PC-3 (cell line): ENCODE measurements around the gene ISG20. TPM values are rescaled to one million over a fixed set of nuclear protein-coding genes. Genes with fewer than 3 reads are reported as not detected.

Source experiments
- ATAC-seq: fragments of 200-7000 bp; cut with Tn5 transposase; 2 replicates; pipeline ENCODE4 v1.9.1; 2020; ENCODE audit warnings: mild to moderate bottlenecking, moderate library complexity
- BruUV-seq: library from RNA; stranded (reverse); fragments of 400-500 nt; replicated peaks from 2 replicates; lab custom pipeline; 2021; lab: Mats Ljungman, UMichigan
- CTCF ChIA-PET: fragments of 300-600 bp; sonication (Branson Sonifier 250); formaldehyde crosslinking; loops from one replicate; lab custom pipeline; 2022; ENCODE audit warnings: antibody characterized with exemption; lab: Charles Lee
- POLR2A ChIA-PET: fragments of 300-600 bp; sonication (Branson Sonifier 250); formaldehyde crosslinking; loops from one replicate; lab custom pipeline; 2022; ENCODE audit warnings: antibody characterized with exemption; ENCODE audit not compliant: unreplicated experiment; lab: Charles Lee
- DNase-seq: peaks from one replicate; pipeline ENCODE4 v3.0.0-alpha.2; 2015
- H2AFZ ChIP-seq: fragments of 300-600 bp; sonication (generic); 2 replicates; pipeline ENCODE4 v1.6.0; 2016; ENCODE audit warnings: antibody characterized with exemption, low read length
- H3F3A ChIP-seq: fragments of 300-600 bp; sonication (generic); one replicate; pipeline ENCODE4 v1.6.0; 2017; ENCODE audit warnings: antibody characterized with exemption, low read length, control low read depth, mild to moderate bottlenecking; ENCODE audit not compliant: unreplicated experiment
- H3K27ac ChIP-seq: fragments of 300-600 bp; sonication (generic); 2 replicates; pipeline ENCODE4 v1.5.1; 2016; ENCODE audit warnings: mild to moderate bottlenecking, low read length
- H3K27me3 ChIP-seq: fragments of 300-600 bp; sonication (generic); 2 replicates; pipeline ENCODE4 v1.6.1; 2016; ENCODE audit warnings: low read length, mixed read lengths
- H3K36me3 ChIP-seq: fragments of 300-600 bp; sonication (generic); 2 replicates; pipeline ENCODE4 v1.6.1; 2016; ENCODE audit warnings: low read depth, mixed run types, low read length, mixed read lengths
- H3K4me1 ChIP-seq: fragments of 300-600 bp; sonication (generic); 2 replicates; pipeline ENCODE4 v1.5.1; 2016; ENCODE audit warnings: low read length; ENCODE audit not compliant: insufficient read depth
- H3K4me2 ChIP-seq: fragments of 300-600 bp; sonication (generic); 2 replicates; pipeline ENCODE4 v1.6.0; 2016; ENCODE audit warnings: low read length
- H3K4me3 ChIP-seq: fragments of 300-600 bp; sonication (generic); 2 replicates; pipeline ENCODE4 v1.5.1; 2016; ENCODE audit warnings: mild to moderate bottlenecking, low read length, mixed read lengths
- H3K79me2 ChIP-seq: fragments of 300-600 bp; sonication (generic); 2 replicates; pipeline ENCODE4 v1.6.1; 2017; ENCODE audit warnings: low read length, mixed read lengths
- H3K9ac ChIP-seq: fragments of 300-600 bp; sonication (generic); 2 replicates; pipeline ENCODE4 v1.6.0; 2016; ENCODE audit warnings: mild to moderate bottlenecking, low read length
- H3K9me2 ChIP-seq: fragments of 300-600 bp; sonication (generic); replicated peaks from 2 replicates; pipeline ENCODE4 v1.6.1; 2016; ENCODE audit warnings: mixed run types, low read length, mixed read lengths
- H3K9me3 ChIP-seq: fragments of 300-600 bp; sonication (generic); 2 replicates; pipeline ENCODE4 v1.6.1; 2016; ENCODE audit warnings: low read length, mixed read lengths
- H4K20me1 ChIP-seq: fragments of 300-600 bp; sonication (generic); 2 replicates; pipeline ENCODE4 v1.6.1; 2016; ENCODE audit warnings: low read length, mixed read lengths
- EZH2 ChIP-seq: fragments of 300-600 bp; sonication (generic); IDR thresholded peaks from one replicate; pipeline ENCODE4 v1.6.1; 2017; ENCODE audit warnings: antibody characterized with exemption, mild to moderate bottlenecking, low read length; ENCODE audit not compliant: unreplicated experiment
- EZH2phosphoT487 ChIP-seq: fragments of 300-600 bp; sonication (generic); IDR thresholded peaks from 2 replicates; pipeline ENCODE4 v1.6.1; 2018; ENCODE audit warnings: mild to moderate bottlenecking, antibody characterized with exemption, low read length, borderline replicate concordance
- intact Hi-C: fragments of 100-400 bp; cut with micrococcal nuclease; formaldehyde crosslinking; loops from 2 replicates; pipeline ENCODE4 v1.9.0; 2023
- total RNA-seq: library from RNA; depleted of rRNA; stranded (reverse); fragments of >200 nt; gene quantifications from 2 replicates; pipeline ENCODE4 v1.2.3, GENCODE V29; 2014
- TF ChIP-seq, protein P1 (sequence below): fragments of 300-600 bp; sonication (generic); conservative IDR thresholded peaks from 2 replicates; pipeline ENCODE4 v1.5.1; 2017; ENCODE audit warnings: antibody characterized with exemption, low read depth, mild to moderate bottlenecking, low read length

The ISG20 gene
- total RNA-seq, 1 experiment from 2014 or later = 64.0 TPM

DNA sequence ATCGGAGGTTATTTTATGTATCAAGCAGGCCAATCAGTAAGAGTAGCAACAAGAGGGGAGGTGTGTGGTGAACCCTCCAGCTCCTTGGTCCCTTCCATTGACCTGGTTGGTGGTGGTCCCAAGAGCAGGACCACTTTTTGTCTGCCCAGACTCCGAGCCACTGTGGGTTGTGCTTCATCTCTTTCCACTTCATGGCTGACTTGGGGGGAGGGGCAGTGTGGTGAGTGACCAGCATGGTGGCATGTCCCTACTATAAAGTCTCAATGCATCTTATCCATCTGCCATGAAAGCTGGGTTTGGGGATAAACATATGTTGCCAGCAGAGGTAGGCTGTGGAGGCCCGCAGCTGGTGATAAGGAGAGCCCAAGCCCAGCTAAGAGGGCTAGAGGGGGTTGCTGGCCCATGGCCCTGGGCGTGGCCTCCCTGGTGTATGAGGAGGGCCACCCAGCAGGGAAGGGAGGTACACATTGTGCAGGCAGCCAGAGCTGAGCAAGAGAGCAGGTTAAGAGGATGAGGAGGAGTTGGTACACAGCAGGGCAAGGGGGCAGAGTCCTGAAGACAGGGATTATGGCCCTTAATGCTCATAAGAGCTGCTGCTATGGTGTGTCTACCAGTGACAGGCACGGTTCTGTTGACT lies 10.7 kb upstream of the ISG20 start:
- CTCF ChIA-PET = no interaction called here
- ATAC-seq = no peak
- Histone ChIP-seq H3K4me1 (peaks cover 66% of the 10 kb centered on the region), H3F3A (no peaks in the 10 kb centered on the region), H3K79me2 (peaks cover 87% of the 10 kb centered on the region), H2AFZ (no peak overlapping the region), H3K4me2 (no peak overlapping the region), H3K9me3 (no peaks in the 10 kb centered on the region), H3K27ac (no peak overlapping the region), H3K4me3 (no peak overlapping the region), H3K9ac (no peak overlapping the region), H3K27me3 (no peaks in the 10 kb centered on the region), H4K20me1 (peaks cover 30% of the 10 kb centered on the region; the same call in 1 of the 2 replicates), H3K9me2 (no peaks in the 10 kb centered on the region), H3K36me3 (peaks cover 70% of the 10 kb centered on the region)
- intact Hi-C loops = loop anchor here (10.0 kb wide), 1 partner anchor 207 kb away; no protein-coding TSS in a partner anchor
- BruUV-seq = no TSS peak
- TF ChIP-seq EZH2 = no peak
- TF ChIP-seq, protein P1, sequence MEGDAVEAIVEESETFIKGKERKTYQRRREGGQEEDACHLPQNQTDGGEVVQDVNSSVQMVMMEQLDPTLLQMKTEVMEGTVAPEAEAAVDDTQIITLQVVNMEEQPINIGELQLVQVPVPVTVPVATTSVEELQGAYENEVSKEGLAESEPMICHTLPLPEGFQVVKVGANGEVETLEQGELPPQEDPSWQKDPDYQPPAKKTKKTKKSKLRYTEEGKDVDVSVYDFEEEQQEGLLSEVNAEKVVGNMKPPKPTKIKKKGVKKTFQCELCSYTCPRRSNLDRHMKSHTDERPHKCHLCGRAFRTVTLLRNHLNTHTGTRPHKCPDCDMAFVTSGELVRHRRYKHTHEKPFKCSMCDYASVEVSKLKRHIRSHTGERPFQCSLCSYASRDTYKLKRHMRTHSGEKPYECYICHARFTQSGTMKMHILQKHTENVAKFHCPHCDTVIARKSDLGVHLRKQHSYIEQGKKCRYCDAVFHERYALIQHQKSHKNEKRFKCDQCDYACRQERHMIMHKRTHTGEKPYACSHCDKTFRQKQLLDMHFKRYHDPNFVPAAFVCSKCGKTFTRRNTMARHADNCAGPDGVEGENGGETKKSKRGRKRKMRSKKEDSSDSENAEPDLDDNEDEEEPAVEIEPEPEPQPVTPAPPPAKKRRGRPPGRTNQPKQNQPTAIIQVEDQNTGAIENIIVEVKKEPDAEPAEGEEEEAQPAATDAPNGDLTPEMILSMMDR = no peak
- TF ChIP-seq EZH2phosphoT487 = no peak
- DNase-seq = no peak
- POLR2A ChIA-PET = no interaction called here

DNA sequence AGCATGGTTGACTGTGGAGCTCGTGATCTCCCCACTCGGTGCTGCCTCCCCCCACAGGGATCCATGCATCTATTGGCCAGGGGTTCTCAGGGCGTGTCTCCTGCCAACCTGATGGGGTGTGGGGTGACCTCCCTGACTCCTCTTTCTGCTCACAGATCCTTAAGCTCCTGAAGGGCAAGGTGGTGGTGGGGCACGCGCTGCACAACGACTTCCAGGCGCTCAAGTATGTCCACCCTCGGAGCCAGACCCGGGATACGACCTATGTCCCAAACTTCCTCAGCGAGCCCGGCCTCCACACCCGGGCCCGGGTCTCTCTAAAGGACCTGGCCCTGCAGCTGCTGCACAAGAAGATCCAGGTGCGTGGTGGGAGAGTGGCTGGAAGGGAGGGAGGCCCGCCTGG lies 9.7 kb upstream of the ISG20 start:
- no peaks in the 10 kb centered on the region for H3F3A ChIP-seq
- H3K4me3 ChIP-seq = no peak overlapping the region
- H4K20me1 ChIP-seq = peaks cover 27% of the 10 kb centered on the region; the same call in 1 of the 2 replicates
- peaks cover 58% of the 10 kb centered on the region for H3K4me1 ChIP-seq
- intact Hi-C loops = loop anchor here (10.0 kb wide), 1 partner anchor 206 kb away; no protein-coding TSS in a partner anchor
- H3K9me2 ChIP-seq = no peaks in the 10 kb centered on the region
- no TSS peak for BruUV-seq
- peaks cover 62% of the 10 kb centered on the region for H3K36me3 ChIP-seq
- H3K9ac ChIP-seq = no peak overlapping the region
- peak overlapping the region; percentile 81; the same call in 1 of the 2 replicates for H3K27ac ChIP-seq
- no peaks in the 10 kb centered on the region for H3K9me3 ChIP-seq
- no peak for TF ChIP-seq EZH2phosphoT487
- TF ChIP-seq, protein P1 = no peak
- TF ChIP-seq EZH2 = no peak
- H2AFZ ChIP-seq = no peak overlapping the region
- POLR2A ChIA-PET = no interaction called here
- DNase-seq = no peak
- peaks cover 78% of the 10 kb centered on the region for H3K79me2 ChIP-seq
- ATAC-seq = no peak
- no peaks in the 10 kb centered on the region for H3K27me3 ChIP-seq
- CTCF ChIA-PET = no interaction called here
- no peak overlapping the region for H3K4me2 ChIP-seq

DNA sequence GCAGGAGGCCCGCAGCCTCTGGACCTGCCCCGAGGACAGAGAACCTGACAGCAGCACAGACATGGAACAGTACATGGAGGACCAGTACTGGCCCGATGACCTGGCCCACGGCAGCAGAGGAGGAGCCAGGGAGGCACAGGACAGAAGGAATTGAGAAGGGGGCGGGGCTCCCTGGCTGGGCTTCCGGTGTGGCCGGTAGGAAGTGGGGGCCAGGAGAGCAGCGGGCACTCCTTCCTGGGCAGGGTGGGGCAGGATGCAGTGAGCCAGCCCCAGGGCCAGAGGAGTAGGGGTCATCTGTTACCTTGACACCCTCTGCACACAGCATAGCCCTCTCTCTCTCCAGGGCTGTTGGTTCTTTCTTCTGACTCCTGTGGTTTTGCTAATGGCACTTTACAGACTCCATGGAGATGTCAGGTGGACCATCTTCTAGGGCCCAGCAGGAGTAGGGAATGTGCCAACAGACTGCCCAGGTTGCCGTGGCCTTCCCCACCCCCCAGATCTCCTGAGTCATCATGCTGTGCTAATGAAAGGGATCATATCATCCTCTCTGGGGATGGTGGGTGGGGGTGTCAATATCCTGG lies 8.6 kb upstream of the ISG20 start:
- peak; percentile 84 for ATAC-seq
- Histone ChIP-seq H4K20me1 (peaks cover 23% of the 10 kb centered on the region; the same call in 1 of the 2 replicates), H2AFZ (no peak overlapping the region), H3K9me2 (no peaks in the 10 kb centered on the region), H3K36me3 (peaks cover 61% of the 10 kb centered on the region), H3K9me3 (no peaks in the 10 kb centered on the region), H3K4me1 (peaks cover 48% of the 10 kb centered on the region), H3K27ac (peak overlapping the region; percentile 81), H3K9ac (peak overlapping the region; percentile 50), H3K79me2 (peaks cover 66% of the 10 kb centered on the region), H3K27me3 (no peaks in the 10 kb centered on the region), H3K4me3 (no peak overlapping the region), H3K4me2 (peak overlapping the region; percentile 31), H3F3A (no peaks in the 10 kb centered on the region)
- intact Hi-C loops = no loop called here
- CTCF ChIA-PET = no interaction called here
- TF ChIP-seq EZH2phosphoT487 (no peak), EZH2 (no peak)
- TF ChIP-seq, protein P1 = no peak
- BruUV-seq = no TSS peak
- peak; percentile 57 for DNase-seq
- POLR2A ChIA-PET = no interaction called here
